Stimulated activated CD4-positive, alpha-beta T cell treated with anti-CD3 and anti-CD28 coated beads, Interleukin-15, amount 100 ng/mL, for 1 hour (primary cell): ENCODE data around the gene DDX56.

ENCODE experiments used
- DNase-seq, 2 donors: peaks; one replicate each; pipeline ENCODE4 v3.0.0-alpha.2; 2020; ENCODE audit warnings: low read depth in 1 of 2, low spot score in 1 of 2

DDX56 gene

GRCh38 chr7:44573464-44574286 is at the start of gene DDX56:
Gene DDX56 (minus strand): TSS chr7:44573908. CDS start chr7:44573895, 13 bp downstream.
- DNase-seq, result peak; percentile 80 to 86

- DNase-seq, result no peak
Measured at GRCh38 chr7:44622342-44623151, 48.8 kb upstream of the DDX56 start.

GRCh38 chr7:44621750-44622103 is 48.0 kb upstream of the DDX56 start:
- no peak for DNase-seq

GRCh38 chr7:44621034-44621749 is 47.5 kb upstream of the DDX56 start:
- no peak for DNase-seq

GRCh38 chr7:44618753-44619152 is 45.0 kb upstream of the DDX56 start:
- DNase-seq, result no peak

GRCh38 chr7:44618045-44618444 is 44.3 kb upstream of the DDX56 start:
- no peak for DNase-seq

- DNase-seq, result no peak
Measured at GRCh38 chr7:44617225-44617890, 43.6 kb upstream of the DDX56 start.

- DNase-seq, result no peak
Measured at GRCh38 chr7:44616545-44616944, 42.8 kb upstream of the DDX56 start.

- no peak for DNase-seq
Measured at GRCh38 chr7:44615793-44616192, 42.1 kb upstream of the DDX56 start.

- DNase-seq, result no peak
Measured at GRCh38 chr7:44615149-44615611, 41.5 kb upstream of the DDX56 start.

GRCh38 chr7:44609829-44610228 is 36.1 kb upstream of the DDX56 start:
- DNase-seq, result no peak

GRCh38 chr7:44608916-44609648 is 35.4 kb upstream of the DDX56 start:
- no peak for DNase-seq

- no peak for DNase-seq
Measured at GRCh38 chr7:44607141-44608068, 33.7 kb upstream of the DDX56 start.

GRCh38 chr7:44606341-44607140 is 32.8 kb upstream of the DDX56 start, which contains the start of gene OGDH:
Gene OGDH (plus strand): TSS chr7:44606627. CDS start chr7:44624344, 17,717 bp downstream.
- peak; percentile 95 to 98 for DNase-seq

GRCh38 chr7:44604941-44605340 is 31.2 kb upstream of the DDX56 start:
- DNase-seq, result no peak

GRCh38 chr7:44603193-44603592 is 29.5 kb upstream of the DDX56 start:
- DNase-seq, result no peak

GRCh38 chr7:44602576-44602910 is 28.8 kb upstream of the DDX56 start:
- no peak for DNase-seq

GRCh38 chr7:44599222-44599621 is 25.5 kb upstream of the DDX56 start:
- DNase-seq, result no peak
